Fibroblast of the aortic adventitia (primary cell): ENCODE data around the gene CACNA2D1. TPM values are rescaled to one million over a fixed set of nuclear protein-coding genes. Genes with fewer than 3 reads are reported as not detected.

Experiments used
- DNase-seq: peaks from one replicate; pipeline ENCODE4 v3.0.0-alpha.2; 2010; ENCODE audit warnings: low read depth
- H3K4me3 ChIP-seq: 2 replicates; pipeline ENCODE4 v1.5.1; 2011; ENCODE audit warnings: low read depth, mild to moderate bottlenecking, control low read depth, low read length, moderate library complexity
- total RNA-seq: library from RNA; depleted of rRNA; stranded (reverse); fragments of >200 nt; gene quantifications from 2 replicates; pipeline ENCODE4 v1.2.3, GENCODE V29; 2012; ENCODE audit warnings: low replicate concordance
- TF ChIP-seq, protein P1 (sequence below): IDR thresholded peaks from 2 replicates; pipeline ENCODE4 v1.5.1; 2011; ENCODE audit warnings: mild to moderate bottlenecking, low read length, control low read depth, inconsistent platforms; ENCODE audit not compliant: insufficient read depth

CACNA2D1 gene
- total RNA-seq, 1 donor = 90.5 TPM

DNA sequence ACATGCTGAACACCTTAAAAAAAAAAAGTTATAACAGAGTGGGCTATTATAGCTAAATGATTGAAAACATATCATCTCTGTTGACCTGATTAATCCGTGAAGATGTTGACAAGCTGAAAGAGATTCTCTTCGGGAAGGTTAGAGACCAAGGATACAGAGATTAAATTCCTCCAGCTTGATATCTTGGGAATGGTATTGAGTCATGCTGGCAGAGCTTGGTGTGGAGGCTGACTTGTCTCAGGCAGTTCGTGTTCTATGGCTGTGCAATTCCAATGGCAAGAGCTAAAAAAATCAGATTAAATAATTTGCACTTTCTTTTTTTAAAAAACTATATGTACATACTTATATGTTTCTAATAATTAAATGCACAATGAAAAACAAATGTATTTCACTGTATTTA is 24.9 kb upstream of the CACNA2D1 start:
- H3K4me3 ChIP-seq = no peak overlapping the region
- DNase-seq = peak; percentile 32
- TF ChIP-seq, protein P1, sequence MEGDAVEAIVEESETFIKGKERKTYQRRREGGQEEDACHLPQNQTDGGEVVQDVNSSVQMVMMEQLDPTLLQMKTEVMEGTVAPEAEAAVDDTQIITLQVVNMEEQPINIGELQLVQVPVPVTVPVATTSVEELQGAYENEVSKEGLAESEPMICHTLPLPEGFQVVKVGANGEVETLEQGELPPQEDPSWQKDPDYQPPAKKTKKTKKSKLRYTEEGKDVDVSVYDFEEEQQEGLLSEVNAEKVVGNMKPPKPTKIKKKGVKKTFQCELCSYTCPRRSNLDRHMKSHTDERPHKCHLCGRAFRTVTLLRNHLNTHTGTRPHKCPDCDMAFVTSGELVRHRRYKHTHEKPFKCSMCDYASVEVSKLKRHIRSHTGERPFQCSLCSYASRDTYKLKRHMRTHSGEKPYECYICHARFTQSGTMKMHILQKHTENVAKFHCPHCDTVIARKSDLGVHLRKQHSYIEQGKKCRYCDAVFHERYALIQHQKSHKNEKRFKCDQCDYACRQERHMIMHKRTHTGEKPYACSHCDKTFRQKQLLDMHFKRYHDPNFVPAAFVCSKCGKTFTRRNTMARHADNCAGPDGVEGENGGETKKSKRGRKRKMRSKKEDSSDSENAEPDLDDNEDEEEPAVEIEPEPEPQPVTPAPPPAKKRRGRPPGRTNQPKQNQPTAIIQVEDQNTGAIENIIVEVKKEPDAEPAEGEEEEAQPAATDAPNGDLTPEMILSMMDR = no peak

DNA sequence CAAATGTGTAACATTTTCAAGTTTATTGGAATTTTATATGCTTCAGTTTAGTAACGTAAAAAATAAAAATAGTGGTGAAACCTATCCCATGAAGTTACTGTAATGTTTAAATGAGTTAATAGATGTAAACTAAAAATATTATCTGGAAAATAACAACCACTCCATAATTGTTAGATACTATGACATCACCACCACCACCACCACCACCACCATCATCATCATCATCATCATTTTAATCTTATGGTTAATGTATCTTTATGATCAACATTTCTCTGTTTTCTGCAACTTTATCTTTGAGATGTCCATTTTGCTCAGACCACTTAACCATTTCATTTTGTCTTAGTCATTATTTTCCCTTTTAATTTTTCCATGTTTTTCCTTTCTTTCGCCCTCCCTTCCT is 23.4 kb upstream of the CACNA2D1 start:
- H3K4me3 ChIP-seq = no peak overlapping the region
- TF ChIP-seq, protein P1 = no peak
- no peak for DNase-seq

DNA sequence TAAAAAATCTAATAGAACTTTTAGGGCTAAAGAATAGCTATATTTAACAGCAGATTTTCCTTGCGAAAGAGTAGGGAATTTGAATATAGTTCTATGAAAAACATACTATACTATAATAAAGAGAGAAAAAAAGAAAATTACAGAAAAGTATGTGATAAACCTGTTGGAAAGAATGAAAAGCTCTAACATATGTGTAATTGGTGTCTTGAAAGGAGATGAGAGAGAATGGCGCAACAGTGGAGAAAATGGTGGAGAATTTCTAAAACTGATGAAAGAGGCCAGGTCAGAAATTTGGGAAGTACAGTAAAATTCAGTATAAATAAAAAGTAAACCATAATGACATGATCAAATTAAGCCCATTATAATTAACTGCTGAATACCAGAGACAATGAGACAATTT is 20.8 kb upstream of the CACNA2D1 start:
- TF ChIP-seq, protein P1 = no peak
- DNase-seq = no peak
- no peak overlapping the region for H3K4me3 ChIP-seq

DNA sequence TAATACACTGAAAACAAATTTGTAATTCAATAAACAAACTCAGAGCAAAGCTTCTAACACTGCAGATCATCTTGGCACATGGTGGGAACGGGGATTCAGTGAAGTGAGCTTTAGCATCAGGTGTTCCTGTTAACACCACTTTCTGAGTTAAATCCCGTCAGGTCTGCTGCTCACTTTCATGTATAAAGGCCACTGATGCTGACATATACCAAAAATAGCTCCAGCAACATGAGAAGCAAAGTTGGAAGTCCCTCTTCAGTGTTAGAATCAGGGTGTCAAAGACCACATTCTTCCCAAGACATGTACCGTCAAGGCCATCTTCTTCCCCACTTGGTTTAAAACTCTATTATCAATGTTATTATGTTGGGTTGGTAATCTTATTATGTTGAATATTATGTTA is 11.7 kb upstream of the CACNA2D1 start:
- DNase-seq = no peak
- TF ChIP-seq, protein P1 = no peak
- H3K4me3 ChIP-seq = no peak overlapping the region

DNA sequence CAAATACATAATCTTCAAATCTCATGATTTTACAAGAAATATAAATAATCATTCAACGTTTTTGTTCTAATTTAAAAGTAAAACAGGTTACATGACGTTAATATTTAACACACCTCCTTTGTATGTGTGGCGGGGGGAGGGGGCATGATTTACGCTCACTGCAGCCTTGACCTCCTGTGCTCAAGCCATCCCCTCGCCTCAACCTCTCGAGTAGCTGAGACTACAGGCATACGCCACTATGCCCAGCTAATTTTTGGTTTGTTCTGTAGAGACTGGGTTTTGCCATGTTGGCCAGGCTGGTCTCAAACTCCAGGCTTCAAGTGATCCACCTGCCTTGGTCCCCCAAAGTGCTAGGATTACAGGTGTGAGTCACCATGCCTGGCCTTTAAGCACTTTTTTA is 7.2 kb upstream of the CACNA2D1 start:
- TF ChIP-seq, protein P1 = no peak
- DNase-seq = no peak
- H3K4me3 ChIP-seq = no peak overlapping the region

DNA sequence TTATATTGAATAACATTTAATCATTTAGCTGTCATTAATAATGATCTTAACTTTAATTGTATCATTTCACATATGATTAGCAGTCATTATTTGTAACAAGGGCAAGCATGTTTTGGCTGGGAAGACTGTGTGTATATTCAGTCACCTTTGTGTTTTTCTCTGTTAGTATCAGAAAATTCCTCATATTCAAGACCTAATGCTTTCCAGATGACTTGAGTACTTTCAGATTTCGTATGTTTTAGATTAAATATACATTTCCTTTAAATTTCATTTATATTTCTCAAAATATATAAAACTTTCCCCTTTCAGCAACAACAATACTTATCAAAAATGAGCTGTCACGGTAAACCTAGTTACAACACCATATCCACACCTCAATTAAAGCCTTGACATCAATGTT is 6.3 kb upstream of the CACNA2D1 start:
- TF ChIP-seq, protein P1 = no peak
- DNase-seq = no peak

DNA sequence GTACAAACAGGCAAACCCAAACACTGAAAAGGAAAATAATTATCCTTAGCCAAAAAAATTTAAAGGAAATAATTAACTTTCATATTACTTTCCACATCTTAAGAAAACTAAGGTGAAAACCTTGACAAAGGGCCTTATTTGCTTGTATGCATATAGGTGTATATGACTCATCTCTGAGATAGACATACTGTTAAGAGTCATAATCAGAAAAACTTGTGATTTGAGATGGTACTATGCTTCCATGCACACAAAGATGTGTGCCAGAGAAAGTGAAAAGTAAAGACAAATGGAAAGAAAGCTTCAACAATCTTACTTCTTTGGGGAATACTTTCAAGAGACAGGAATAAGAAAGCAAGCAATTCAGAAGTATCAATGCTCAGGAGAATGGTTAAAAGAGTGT is 3.3 kb upstream of the CACNA2D1 start:
- H3K4me3 ChIP-seq = no peak overlapping the region
- no peak for DNase-seq
- TF ChIP-seq, protein P1 = no peak

More for the DNA sequence above, 6.3 kb upstream of the CACNA2D1 start:
- no peak overlapping the region for H3K4me3 ChIP-seq
